ENCODE data around the gene RYR3.
"Not testable (repeated sequence)": the region's sequence is repeated elsewhere in the genome, so short reads cannot be mapped to it uniquely, and the experiment has no call there.

The RYR3 gene

DNA sequence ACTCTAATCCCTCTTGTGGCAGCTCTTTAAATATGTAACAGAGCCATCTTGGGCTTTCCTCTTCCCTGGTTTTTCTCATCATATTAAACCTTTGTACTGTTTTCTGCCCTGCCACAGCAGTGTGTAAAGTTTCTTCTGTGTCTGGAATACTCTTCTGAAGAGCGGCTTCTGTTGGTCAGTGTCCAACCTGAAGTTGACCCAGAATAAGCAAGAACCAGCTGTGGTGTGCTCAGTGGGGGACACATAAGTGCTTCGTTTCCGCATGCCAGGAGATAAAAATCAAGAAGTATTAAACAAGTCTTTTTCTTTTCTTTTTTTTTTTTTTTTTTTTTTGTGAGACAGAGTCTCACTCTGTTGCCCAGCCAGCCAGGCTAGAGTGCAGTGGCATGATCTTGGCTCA, 484.3 kb downstream of the RYR3 start:
- no peak for DNase-seq

GRCh38 chr15:33797651-33798050, 486.9 kb downstream of the RYR3 start:
- DNase-seq, result no peak

DNA sequence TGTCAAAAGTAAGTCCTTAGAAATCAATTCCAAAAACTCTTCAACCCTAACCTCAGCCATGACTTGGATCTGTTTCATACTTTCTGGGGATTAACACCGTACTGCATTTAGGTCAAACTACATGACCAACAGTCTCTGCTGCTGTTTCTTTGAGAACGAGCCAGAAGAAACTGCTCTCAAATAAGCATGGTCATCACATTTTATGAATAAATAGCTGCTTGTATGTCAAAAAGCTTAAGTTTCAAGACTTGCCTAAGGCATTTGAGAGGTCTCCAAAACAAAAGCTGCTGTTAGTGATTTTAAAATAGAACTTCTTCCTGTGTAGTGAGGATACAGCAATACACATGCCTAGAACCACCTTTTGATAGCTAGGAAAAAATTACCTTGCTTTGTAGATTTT, 491.2 kb downstream of the RYR3 start:
- DNase-seq, result no peak

DNA sequence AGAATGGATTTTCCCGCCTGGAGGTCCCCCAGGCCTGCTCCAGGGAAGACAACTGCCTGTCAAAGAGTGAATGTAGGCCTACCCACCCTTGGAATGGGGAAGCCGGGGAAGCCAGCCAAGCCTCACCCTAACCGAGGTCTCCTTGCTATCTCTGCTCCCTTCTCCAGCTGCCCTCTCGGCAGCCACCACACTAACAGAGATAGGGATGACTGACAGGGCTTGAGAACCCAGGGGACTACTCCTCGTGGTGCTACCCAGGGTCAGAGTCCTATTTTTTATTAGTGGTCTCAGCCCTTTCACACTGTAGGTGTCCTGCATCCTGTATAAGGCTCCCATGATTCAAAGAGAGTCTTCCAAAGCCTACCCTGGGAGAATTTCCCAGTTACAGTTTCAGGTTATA, 496.9 kb downstream of the RYR3 start:
- no peak for DNase-seq

DNA sequence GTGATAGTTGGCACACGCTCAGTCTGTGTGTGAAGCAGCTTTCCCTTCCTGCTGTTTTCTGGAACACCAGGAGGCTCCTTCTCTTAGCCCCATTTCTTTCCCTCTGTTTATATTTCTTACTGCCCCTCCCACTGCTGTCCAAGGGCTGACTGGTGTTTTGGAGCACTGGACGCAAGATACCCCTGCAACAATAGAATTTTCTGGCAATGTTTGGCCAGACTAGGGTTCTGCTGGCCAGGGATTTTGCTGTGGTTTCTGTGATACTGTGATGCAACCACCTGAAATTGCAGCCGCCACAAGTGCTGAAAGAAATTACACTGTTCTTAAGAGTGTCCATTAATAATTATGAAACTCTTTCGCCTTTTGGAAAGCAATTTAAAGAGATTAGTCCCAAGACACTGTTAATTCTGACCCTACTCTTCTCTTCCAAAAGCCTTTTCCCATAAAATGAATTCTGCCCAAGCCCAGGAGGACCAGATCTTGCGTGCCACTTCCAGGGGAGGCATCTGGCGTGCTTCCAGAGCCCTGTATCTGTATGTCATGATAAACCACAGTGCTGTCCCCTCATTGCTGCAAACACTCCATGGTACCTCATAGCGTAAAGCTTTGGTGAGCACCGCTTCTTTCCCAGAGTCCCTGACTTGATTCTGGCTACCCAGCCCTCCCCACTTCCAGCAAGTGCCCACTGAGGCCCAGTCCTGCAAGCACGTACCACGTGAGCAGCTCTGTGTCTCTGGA, 498.1 kb downstream of the RYR3 start:
- no peak for DNase-seq

DNA sequence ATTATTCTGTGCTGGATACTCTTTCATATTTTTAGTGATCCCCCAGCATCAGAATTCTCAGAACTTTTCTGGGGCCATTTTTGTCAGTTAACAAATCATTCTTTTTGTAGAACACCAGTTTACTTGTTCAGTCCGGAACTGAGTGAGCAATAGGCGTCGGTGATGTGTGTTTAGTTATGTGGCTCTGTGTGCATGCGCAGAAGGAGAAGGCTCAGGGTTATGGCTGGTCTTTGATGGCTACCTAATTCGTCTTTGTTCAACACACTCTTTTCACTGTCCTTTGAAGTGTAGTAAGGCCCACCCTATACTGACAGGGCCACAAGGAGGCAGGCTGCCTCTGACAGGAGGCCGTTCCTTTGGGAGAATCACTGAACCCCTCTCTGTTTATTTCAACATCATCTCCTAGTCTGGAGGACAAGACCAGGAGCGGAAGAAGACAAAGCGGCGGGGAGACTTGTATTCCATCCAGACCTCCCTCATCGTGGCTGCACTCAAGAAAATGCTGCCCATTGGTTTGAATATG, 499.4 kb downstream of the RYR3 start:
- DNase-seq, result no peak

GRCh38 chr15:33810806-33811205, 500.0 kb downstream of the RYR3 start:
- DNase-seq, result no peak

DNA sequence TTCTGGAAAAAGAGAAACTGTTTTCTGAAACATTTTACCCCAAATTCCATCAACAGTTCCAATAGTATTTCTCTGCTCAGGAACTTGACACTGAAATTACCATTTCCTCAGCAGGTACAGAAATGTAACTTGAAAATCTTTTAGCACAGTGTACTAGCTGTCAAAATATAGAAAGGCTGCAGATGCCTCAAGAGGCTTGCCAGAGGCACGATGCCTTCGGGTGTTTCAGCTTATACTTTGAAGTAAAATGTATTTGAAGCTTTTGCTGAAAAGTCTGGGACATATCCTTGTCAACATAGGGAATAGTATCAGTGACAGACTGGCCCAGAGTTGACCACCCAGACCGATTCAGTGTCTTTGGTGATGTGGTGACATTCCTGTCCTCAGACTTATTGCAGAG, 503.1 kb downstream of the RYR3 start:
- DNase-seq, result no peak

DNA sequence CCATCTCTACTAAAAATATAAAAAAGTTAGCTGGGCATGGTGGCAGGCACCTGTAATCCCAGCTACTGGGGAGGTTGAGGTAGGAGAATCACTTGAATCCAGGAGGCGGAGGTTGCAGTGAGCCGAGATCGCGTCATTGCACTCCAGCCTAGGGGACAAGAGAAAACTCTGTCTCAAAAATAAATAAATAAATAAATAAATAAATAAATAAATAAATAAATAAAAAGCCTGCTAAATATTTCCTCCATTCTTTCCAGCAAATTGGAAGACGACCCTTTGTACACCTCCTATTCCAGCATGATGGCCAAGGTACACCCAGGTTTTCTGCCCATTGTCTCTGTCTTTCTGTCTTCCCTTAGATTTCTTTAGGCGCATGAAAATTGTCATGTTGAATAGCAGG, 508.7 kb downstream of the RYR3 start:
- not testable (repeated sequence) for DNase-seq

- DNase-seq, result no peak
Observed at GRCh38 chr15:33822479-33822878, 511.7 kb downstream of the RYR3 start.

DNA sequence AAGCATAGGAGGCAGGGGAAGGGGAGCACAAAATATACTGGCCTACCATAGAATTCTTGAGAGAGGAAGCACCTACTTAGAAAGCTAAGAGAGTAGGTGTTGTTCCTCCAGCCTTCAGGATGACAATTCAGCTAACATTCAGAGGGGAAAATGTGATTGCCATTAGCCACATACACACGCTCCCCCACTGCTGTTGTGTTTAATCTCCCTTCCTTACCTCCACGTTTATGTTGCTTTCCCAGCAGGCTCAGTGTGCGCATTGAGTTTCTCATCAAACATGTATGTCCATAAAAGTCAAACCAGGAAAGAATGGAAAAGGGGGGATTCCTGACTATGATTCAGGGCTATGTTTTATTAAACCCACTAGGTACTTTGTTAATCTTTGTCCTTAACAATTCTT, 512.4 kb downstream of the RYR3 start:
- DNase-seq, result no peak

DNA sequence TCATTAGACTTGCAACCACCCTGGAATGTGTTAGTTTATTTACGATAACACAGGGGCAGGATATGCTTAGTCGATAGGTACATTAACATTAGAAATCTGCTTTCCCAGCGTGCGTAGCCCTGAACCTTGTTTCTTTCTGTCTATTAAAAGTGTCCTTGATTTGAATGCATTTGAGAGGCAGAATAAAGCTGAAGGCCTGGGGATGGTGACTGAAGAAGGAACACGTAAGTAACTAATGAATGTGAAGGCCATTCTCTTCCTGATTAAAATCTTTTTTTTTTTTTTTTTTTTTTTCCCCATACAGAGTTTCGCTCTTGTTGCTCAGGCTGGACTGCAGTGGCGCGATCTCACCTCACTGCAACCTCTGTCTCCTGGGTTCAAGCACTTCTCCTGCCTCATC, 514.7 kb downstream of the RYR3 start:
- DNase-seq, result no peak

DNA sequence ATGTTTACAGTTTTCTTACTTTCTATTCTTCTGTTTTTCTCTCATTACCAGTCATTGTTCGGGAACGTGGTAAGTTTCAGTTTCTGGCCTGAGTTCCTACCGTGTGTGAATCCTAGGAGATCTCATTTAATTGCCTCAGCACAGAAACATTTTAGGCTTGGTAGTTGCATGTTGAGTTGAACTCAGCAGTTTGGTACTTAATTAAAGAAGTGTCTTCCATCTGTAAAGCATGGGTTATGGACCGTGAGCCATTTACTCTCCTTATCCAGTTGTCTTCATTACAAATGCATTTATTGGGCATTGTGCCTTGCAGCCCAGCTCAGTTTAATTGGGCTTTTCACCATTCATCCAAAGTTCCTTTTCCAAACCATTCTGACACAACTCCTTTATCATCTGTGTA, 515.4 kb downstream of the RYR3 start:
- no peak for DNase-seq

DNA sequence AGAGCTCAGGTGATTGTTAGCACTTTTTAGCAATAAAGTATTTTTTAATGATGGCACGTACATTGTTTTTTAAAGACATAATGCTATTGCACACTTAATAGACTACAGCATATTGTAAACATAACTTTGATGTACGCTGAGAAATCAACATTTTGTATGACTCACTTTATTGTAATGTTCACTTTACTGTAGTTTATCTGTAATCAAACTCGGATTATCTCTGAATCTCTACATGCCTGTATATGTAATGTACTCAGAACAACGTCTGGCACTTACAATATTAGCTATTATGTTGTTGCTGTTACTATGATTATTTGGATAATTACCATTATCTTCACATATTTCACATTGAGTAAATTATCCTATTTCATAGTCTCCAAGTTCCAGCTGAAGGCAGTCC, 519.6 kb downstream of the RYR3 start:
- no peak for DNase-seq

- no peak for DNase-seq
Observed at GRCh38 chr15:33831646-33832045, 520.9 kb downstream of the RYR3 start.

DNA sequence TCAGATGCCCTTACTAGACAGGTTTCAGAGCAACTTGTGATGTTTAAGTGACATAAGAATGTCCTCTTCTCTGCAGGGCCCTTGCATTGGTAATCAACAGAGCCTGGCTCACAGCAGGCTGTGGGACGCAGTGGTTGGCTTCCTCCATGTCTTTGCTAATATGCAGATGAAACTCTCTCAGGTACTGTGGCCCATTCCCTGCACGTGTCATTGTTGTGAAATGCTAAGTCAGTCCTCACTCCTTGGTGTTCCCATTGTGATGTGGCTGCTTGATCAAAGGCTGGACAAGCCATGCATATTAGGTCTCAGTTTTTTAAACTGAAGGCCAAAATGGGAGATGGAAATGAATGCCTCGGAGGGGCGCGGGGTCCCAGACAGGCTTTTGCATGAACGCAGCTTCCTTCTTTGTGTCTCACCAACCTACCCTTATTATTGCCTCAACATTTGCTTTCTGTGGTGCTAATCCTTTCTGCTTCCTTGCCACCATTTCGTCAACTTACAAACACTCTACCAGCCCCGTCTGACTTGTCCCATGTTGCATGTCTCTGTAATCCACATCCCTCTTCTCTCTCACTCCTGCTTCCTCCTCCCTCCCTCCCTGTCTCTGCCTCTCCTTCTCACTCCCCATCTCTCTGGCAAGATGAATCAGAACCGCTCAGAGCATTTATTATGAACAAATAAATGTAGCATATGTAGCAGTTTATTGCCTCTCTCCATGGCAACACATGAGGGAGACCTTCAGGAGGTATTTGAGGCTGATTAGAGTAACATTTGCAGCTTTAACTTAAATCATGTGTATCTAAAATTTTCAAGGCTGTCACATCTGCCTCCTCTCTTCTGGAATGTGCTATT, 524.4 kb downstream of the RYR3 start:
- DNase-seq, result no peak

- DNase-seq, result no peak
Observed at GRCh38 chr15:33837294-33837693, 526.5 kb downstream of the RYR3 start.

GRCh38 chr15:33839540-33839939, 528.8 kb downstream of the RYR3 start:
- DNase-seq, result no peak

GRCh38 chr15:33840615-33841014, 529.8 kb downstream of the RYR3 start:
- no peak for DNase-seq

- no peak for DNase-seq
Observed at GRCh38 chr15:33844186-33844585, 533.4 kb downstream of the RYR3 start.

- DNase-seq, result no peak
Observed at GRCh38 chr15:33844597-33844996, 533.8 kb downstream of the RYR3 start.

DNA sequence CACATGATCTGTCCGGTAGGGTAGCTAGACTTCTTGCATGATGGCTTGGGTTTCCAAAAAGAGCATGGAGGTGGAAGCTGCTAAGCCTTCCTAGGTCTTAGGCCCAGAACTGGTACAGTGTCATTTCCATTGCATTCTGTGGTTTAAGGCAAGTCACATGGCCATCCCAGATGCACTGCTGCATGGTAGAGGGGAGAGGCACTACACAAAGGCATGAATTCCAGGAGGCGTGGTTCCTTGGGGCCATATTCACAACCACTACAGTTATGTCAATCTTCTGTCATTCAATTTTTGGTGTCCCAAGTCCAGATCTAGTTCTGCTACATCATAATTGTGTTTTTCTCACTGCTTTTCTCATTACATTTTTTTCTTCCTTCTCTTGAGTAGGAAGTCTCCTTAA, 535.4 kb downstream of the RYR3 start:
- DNase-seq, result no peak

GRCh38 chr15:33846862-33847261, 536.1 kb downstream of the RYR3 start:
- no peak for DNase-seq

DNA sequence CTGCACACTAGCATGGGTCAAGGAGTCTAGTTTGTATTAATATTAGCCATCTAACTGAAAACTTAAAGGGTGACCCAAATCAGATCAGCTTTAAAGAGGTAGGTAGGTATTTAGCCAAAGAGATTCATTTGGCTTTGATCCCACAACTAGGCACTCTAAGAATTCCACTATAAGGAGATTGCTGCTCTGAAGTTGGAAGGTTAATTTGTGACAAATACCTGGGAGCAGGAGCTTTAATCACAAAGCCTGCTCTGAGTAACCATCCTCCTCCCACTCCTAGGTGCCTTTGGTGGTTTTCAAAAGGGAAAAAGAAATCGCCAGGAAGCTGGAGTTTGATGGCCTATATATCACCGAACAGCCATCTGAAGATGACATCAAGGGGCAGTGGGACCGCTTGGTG, 537.2 kb downstream of the RYR3 start:
- DNase-seq, result no peak

Measured in activated naive CD4-positive, alpha-beta T cell treated with Interleukin-2 at 50 U/mL for 16 hours (primary cell).